HEK293 (cell line): ENCODE measurements around the gene SLC25A39.
"Not testable (repeated sequence)": the region's sequence is repeated elsewhere in the genome, so short reads cannot be mapped to it uniquely, and the experiment has no call there.

Experiments used
- CTCF ChIA-PET: fragments of 350-600 bp; formaldehyde crosslinking; extraction: SDS; loops from one replicate; lab custom pipeline; 2021; ENCODE audit warnings: antibody characterized with exemption; lab: Yijun Ruan, JAX
- POLR2A ChIA-PET: fragments of 300-600 bp; formaldehyde crosslinking; extraction: SDS; loops from one replicate; lab custom pipeline; 2020; ENCODE audit warnings: antibody characterized with exemption, inconsistent platforms; lab: Yijun Ruan, JAX
- H3K27ac ChIP-seq: fragments of 200-500 bp; sonication (Bioruptor generic); 2 replicates; pipeline ENCODE4 v1.5.1; 2014; ENCODE audit warnings: low read depth, low read length, control low read depth, inconsistent platforms; ENCODE audit errors: extremely low read depth
- H3K36me3 ChIP-seq, 2 experiments: fragments of 200-500 bp in 1 of 2; sonication (Bioruptor generic) in 1 of 2; 1 replicate in 1 of 2; 2 replicates in 1 of 2; pipeline ENCODE4 v1.5.1; 2014 to 2017; ENCODE audit warnings: inconsistent platforms in 2 of 2, low read length in 2 of 2; ENCODE audit not compliant: control insufficient read depth in 2 of 2, insufficient read depth in 1 of 2
- H3K4me1 ChIP-seq: fragments of 200-500 bp; sonication (Bioruptor generic); 2 replicates; pipeline ENCODE4 v1.5.1; 2014; ENCODE audit warnings: mild to moderate bottlenecking, low read length, inconsistent platforms; ENCODE audit not compliant: control insufficient read depth, insufficient read depth
- H3K4me3 ChIP-seq: 2 replicates; pipeline ENCODE4 v1.5.1; 2011; ENCODE audit warnings: low read depth, mild to moderate bottlenecking, control low read depth, low read length, moderate library complexity
- H3K9me3 ChIP-seq: fragments of 200-500 bp; sonication (Bioruptor generic); 2 replicates; pipeline ENCODE4 v1.5.1; 2014; ENCODE audit warnings: low read depth, low read length, inconsistent platforms; ENCODE audit not compliant: control insufficient read depth, insufficient read depth
- KLF7 ChIP-seq: fragments of 450-650 bp; formaldehyde crosslinking; IDR thresholded peaks from 2 replicates; pipeline ENCODE4 v1.5.1; 2016; ENCODE audit warnings: missing biosample characterization, missing genetic modification characterization, borderline replicate concordance
- REST ChIP-seq: fragments of 450-650 bp; formaldehyde crosslinking; IDR thresholded peaks from 2 replicates; pipeline ENCODE4 v1.5.1; 2016; ENCODE audit warnings: missing biosample characterization, missing genetic modification characterization
- ZBTB21 ChIP-seq: fragments of 450-650 bp; formaldehyde crosslinking; IDR thresholded peaks from 2 replicates; pipeline ENCODE4 v1.5.1; 2017; ENCODE audit warnings: missing biosample characterization, missing genetic modification characterization
- ZBTB8A ChIP-seq: fragments of 450-650 bp; formaldehyde crosslinking; IDR thresholded peaks from 2 replicates; pipeline ENCODE4 v1.5.1; 2016; ENCODE audit warnings: missing biosample characterization, missing genetic modification characterization
- ZFP3 ChIP-seq: fragments of 450-650 bp; formaldehyde crosslinking; IDR thresholded peaks from 2 replicates; pipeline ENCODE4 v1.5.1; 2016; ENCODE audit warnings: low read depth, missing biosample characterization, missing genetic modification characterization
- ZNF121 ChIP-seq: fragments of 450-650 bp; formaldehyde crosslinking; IDR thresholded peaks from 2 replicates; pipeline ENCODE4 v1.5.1; 2016; ENCODE audit warnings: missing biosample characterization, missing genetic modification characterization
- ZNF140 ChIP-seq: fragments of 450-650 bp; formaldehyde crosslinking; IDR thresholded peaks from 2 replicates; pipeline ENCODE4 v1.5.1; 2016; ENCODE audit warnings: missing biosample characterization, missing genetic modification characterization
- ZNF266 ChIP-seq: fragments of 450-650 bp; formaldehyde crosslinking; IDR thresholded peaks from 2 replicates; pipeline ENCODE4 v1.5.1; 2016; ENCODE audit warnings: missing biosample characterization, missing genetic modification characterization, low read depth
- ZNF292 ChIP-seq: fragments of 450-650 bp; formaldehyde crosslinking; IDR thresholded peaks from 2 replicates; pipeline ENCODE4 v1.5.1; 2016; ENCODE audit warnings: low read depth, missing biosample characterization, missing genetic modification characterization, borderline replicate concordance
- ZNF394 ChIP-seq: fragments of 450-650 bp; formaldehyde crosslinking; IDR thresholded peaks from 2 replicates; pipeline ENCODE4 v1.5.1; 2016; ENCODE audit warnings: missing biosample characterization, missing genetic modification characterization, mild to moderate bottlenecking, moderate library complexity, borderline replicate concordance
- ZNF404 ChIP-seq: fragments of 450-650 bp; formaldehyde crosslinking; IDR thresholded peaks from 2 replicates; pipeline ENCODE4 v1.5.1; 2017; ENCODE audit warnings: missing biosample characterization, missing genetic modification characterization
- ZNF426 ChIP-seq: fragments of 450-650 bp; formaldehyde crosslinking; IDR thresholded peaks from 2 replicates; pipeline ENCODE4 v1.5.1; 2017; ENCODE audit warnings: missing biosample characterization, missing genetic modification characterization, mild to moderate bottlenecking, inconsistent platforms, moderate library complexity
- ZNF433 ChIP-seq: fragments of 450-650 bp; formaldehyde crosslinking; IDR thresholded peaks from 2 replicates; pipeline ENCODE4 v1.5.1; 2016; ENCODE audit warnings: missing biosample characterization, missing genetic modification characterization, low read depth
- ZNF501 ChIP-seq: fragments of 450-650 bp; formaldehyde crosslinking; IDR thresholded peaks from 2 replicates; pipeline ENCODE4 v1.5.1; 2016; ENCODE audit warnings: missing biosample characterization, missing genetic modification characterization
- ZNF514 ChIP-seq: fragments of 450-650 bp; formaldehyde crosslinking; IDR thresholded peaks from 2 replicates; pipeline ENCODE4 v1.5.1; 2016; ENCODE audit warnings: missing biosample characterization, missing genetic modification characterization
- ZNF518A ChIP-seq: fragments of 450-650 bp; formaldehyde crosslinking; conservative IDR thresholded peaks from 2 replicates; pipeline ENCODE4 v1.5.1; 2016; ENCODE audit warnings: low read depth, missing biosample characterization, missing genetic modification characterization
- ZNF555 ChIP-seq: fragments of 450-650 bp; formaldehyde crosslinking; conservative IDR thresholded peaks from 2 replicates; pipeline ENCODE4 v1.5.1; 2017; ENCODE audit warnings: missing biosample characterization, mild to moderate bottlenecking, missing genetic modification characterization, inconsistent platforms
- ZNF558 ChIP-seq: fragments of 450-650 bp; formaldehyde crosslinking; IDR thresholded peaks from 2 replicates; pipeline ENCODE4 v1.5.1; 2016; ENCODE audit warnings: missing biosample characterization, missing genetic modification characterization
- ZNF623 ChIP-seq: fragments of 450-650 bp; formaldehyde crosslinking; IDR thresholded peaks from 2 replicates; pipeline ENCODE4 v1.5.1; 2016; ENCODE audit warnings: missing biosample characterization, missing genetic modification characterization
- ZNF629 ChIP-seq: fragments of 450-650 bp; formaldehyde crosslinking; IDR thresholded peaks from 2 replicates; pipeline ENCODE4 v1.5.1; 2017; ENCODE audit warnings: missing biosample characterization, missing genetic modification characterization
- ZNF654 ChIP-seq: fragments of 450-650 bp; formaldehyde crosslinking; IDR thresholded peaks from 2 replicates; pipeline ENCODE4 v1.5.1; 2016; ENCODE audit warnings: low read depth, missing biosample characterization, missing genetic modification characterization
- ZNF664 ChIP-seq: fragments of 450-650 bp; formaldehyde crosslinking; IDR thresholded peaks from 2 replicates; pipeline ENCODE4 v1.5.1; 2016; ENCODE audit warnings: missing biosample characterization, missing genetic modification characterization
- ZNF791 ChIP-seq: fragments of 450-650 bp; formaldehyde crosslinking; IDR thresholded peaks from 2 replicates; pipeline ENCODE4 v1.5.1; 2016; ENCODE audit warnings: missing biosample characterization, missing genetic modification characterization
- TF ChIP-seq, protein P1 (sequence below): fragments of 450-650 bp; formaldehyde crosslinking; conservative IDR thresholded peaks from 2 replicates; pipeline ENCODE4 v1.5.1; 2016; ENCODE audit warnings: low read depth, missing biosample characterization, missing genetic modification characterization

SLC25A39 gene

GRCh38 chr17:44329516-44329915 is 4.9 kb upstream of the SLC25A39 start:
- H3K4me1 ChIP-seq, H3K27ac ChIP-seq, H3K4me3 ChIP-seq, H3K36me3 ChIP-seq, POLR2A ChIA-PET, H3K9me3 ChIP-seq: not testable (repeated sequence)
- CTCF ChIA-PET = interaction anchor here (0.6 to 3.4 kb wide), 5 partner anchors 15 to 161 kb away, joined by 3 to 27 read pairs (median 7); partner anchors contain the start of gene GRN
- TF ChIP-seq ZNF654 (tag by site-specific recombination) (peak; percentile 56), ZNF266 (tag by site-specific recombination) (peak; percentile 74), ZBTB8A (tag by site-specific recombination) (peak; percentile 61; the same call in 1 of the 2 replicates), ZNF501 (tag by site-specific recombination) (0 out of 2 replicates have a peak, but pooled peaks have one; percentile 37), ZBTB21 (tag by site-specific recombination) (peak; percentile 54; the same call in 1 of the 2 replicates), ZNF558 (peak; percentile 69; the same call in 1 of the 2 replicates), REST (tag by site-specific recombination) (peak; percentile 57; the same call in 1 of the 2 replicates), ZNF140 (tag by site-specific recombination) (peak; percentile 71; the same call in 1 of the 2 replicates), ZNF518A (tag by site-specific recombination) (peak; percentile 94), ZNF426 (peak; percentile 90), ZNF664 (tag by site-specific recombination) (peak; percentile 49; the same call in 1 of the 2 replicates), KLF7 (tag by site-specific recombination) (peak; percentile 67; the same call in 1 of the 2 replicates), ZNF629 (tag by site-specific recombination) (0 out of 2 replicates have a peak, but pooled peaks have one; percentile 27), ZNF404 (tag by site-specific recombination) (0 out of 2 replicates have a peak, but pooled peaks have one; percentile 54), ZNF433 (tag by site-specific recombination) (0 out of 2 replicates have a peak, but pooled peaks have one; percentile 43), ZNF121 (tag by site-specific recombination) (0 out of 2 replicates have a peak, but pooled peaks have one; percentile 26), ZNF514 (0 out of 2 replicates have a peak, but pooled peaks have one; percentile 40), ZNF623 (tag by site-specific recombination) (peak; percentile 52; the same call in 1 of the 2 replicates), ZNF791 (tag by site-specific recombination) (peak; percentile 63; the same call in 1 of the 2 replicates), ZNF292 (tag by site-specific recombination) (0 out of 2 replicates have a peak, but pooled peaks have one; percentile 33), ZNF555 (tag by site-specific recombination) (peak; percentile 88), ZFP3 (tag by site-specific recombination) (0 out of 2 replicates have a peak, but pooled peaks have one; percentile 14), ZNF394 (peak; percentile 95)
- TF ChIP-seq, protein P1, sequence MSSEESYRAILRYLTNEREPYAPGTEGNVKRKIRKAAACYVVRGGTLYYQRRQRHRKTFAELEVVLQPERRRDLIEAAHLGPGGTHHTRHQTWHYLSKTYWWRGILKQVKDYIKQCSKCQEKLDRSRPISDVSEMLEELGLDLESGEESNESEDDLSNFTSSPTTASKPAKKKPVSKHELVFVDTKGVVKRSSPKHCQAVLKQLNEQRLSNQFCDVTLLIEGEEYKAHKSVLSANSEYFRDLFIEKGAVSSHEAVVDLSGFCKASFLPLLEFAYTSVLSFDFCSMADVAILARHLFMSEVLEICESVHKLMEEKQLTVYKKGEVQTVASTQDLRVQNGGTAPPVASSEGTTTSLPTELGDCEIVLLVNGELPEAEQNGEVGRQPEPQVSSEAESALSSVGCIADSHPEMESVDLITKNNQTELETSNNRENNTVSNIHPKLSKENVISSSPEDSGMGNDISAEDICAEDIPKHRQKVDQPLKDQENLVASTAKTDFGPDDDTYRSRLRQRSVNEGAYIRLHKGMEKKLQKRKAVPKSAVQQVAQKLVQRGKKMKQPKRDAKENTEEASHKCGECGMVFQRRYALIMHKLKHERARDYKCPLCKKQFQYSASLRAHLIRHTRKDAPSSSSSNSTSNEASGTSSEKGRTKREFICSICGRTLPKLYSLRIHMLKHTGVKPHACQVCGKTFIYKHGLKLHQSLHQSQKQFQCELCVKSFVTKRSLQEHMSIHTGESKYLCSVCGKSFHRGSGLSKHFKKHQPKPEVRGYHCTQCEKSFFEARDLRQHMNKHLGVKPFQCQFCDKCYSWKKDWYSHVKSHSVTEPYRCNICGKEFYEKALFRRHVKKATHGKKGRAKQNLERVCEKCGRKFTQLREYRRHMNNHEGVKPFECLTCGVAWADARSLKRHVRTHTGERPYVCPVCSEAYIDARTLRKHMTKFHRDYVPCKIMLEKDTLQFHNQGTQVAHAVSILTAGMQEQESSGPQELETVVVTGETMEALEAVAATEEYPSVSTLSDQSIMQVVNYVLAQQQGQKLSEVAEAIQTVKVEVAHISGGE = peak; percentile 69
